ENCODE data around the gene PARD6G.

Gene PARD6G

GRCh38 chr18:80204142-80204541, 43.2 kb downstream of the PARD6G start:
- no peak overlapping the region for H3K4me3 ChIP-seq (ENCODE audit: low read depth, low read length)
- TF ChIP-seq CTCF (IDR thresholded peaks at IDR 0.05; ENCODE audit: low read depth, low read length): no peak

GRCh38 chr18:80203249-80203648, 44.1 kb downstream of the PARD6G start:
- H3K4me3 ChIP-seq (ENCODE audit: low read depth, low read length): no peak overlapping the region
- no peak for TF ChIP-seq CTCF (IDR thresholded peaks at IDR 0.05; ENCODE audit: low read depth, low read length)

GRCh38 chr18:80202264-80202998, 44.9 kb downstream of the PARD6G start:
- H3K4me3 ChIP-seq (ENCODE audit: low read depth, low read length): no peak overlapping the region
- TF ChIP-seq CTCF (IDR thresholded peaks at IDR 0.05; ENCODE audit: low read depth, low read length): no peak

GRCh38 chr18:80201739-80202138, 45.6 kb downstream of the PARD6G start:
- H3K4me3 ChIP-seq (ENCODE audit: low read depth, low read length): no peak overlapping the region
- no peak for TF ChIP-seq CTCF (IDR thresholded peaks at IDR 0.05; ENCODE audit: low read depth, low read length)

DNA sequence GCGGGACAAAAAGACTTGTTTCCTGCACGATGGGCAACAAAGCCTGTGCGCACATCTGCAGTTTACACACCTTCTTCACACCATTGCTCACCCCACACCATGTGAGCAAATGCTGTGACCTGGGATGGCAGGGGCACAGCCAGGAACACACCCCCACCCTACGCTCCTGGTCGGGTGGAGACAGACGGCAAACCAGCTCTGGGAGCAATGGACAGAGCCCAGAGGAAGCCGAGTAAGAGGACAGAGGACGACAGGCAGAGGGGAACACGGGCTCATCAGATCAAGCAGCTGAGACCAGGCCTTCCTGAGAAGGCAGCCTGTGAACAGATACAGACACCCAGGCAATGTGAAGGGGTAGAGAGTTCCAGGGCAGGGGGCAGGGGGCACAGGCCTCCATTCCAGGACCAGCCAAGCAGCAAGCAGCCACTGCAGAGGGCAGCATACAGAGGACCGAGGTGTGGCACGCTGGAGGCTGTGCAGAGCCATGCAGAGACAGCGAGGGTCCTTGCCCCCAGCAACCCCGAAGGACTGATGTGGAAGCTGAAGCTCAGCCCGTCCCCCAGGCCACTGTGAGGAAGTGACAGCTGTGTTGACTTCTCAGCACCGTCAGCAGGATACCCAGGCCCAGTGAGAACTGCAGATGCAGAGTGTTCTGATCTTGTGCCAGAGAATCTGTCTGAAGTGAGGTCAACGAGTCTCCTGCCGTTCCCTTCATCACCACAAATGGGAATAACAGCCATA, 46.2 kb downstream of the PARD6G start:
- no peak for TF ChIP-seq CTCF (IDR thresholded peaks at IDR 0.05; ENCODE audit: low read depth, low read length)
- no peak overlapping the region for H3K4me3 ChIP-seq (ENCODE audit: low read depth, low read length)

- H3K4me3 ChIP-seq (ENCODE audit: low read depth, low read length): no peak overlapping the region
- TF ChIP-seq CTCF (IDR thresholded peaks at IDR 0.05; ENCODE audit: low read depth, low read length): no peak
Observed at GRCh38 chr18:80200171-80200931, 47.0 kb downstream of the PARD6G start.
